Neural crest cell (in vitro differentiated cells): ENCODE data around the gene SUSD4. TPM values are rescaled to one million over a fixed set of nuclear protein-coding genes. Genes with fewer than 3 reads are reported as not detected.

ENCODE experiments used
- DNase-seq: peaks from one replicate; pipeline ENCODE4 v3.0.0; 2021; ENCODE audit warnings: low read depth, mixed read lengths, low spot score
- H3K27ac Mint-ChIP-seq: one replicate; pipeline ENCODE4 v1.8.0; 2021; ENCODE audit warnings: mild to moderate bottlenecking, mixed read lengths; ENCODE audit not compliant: unreplicated experiment
- H3K27me3 Mint-ChIP-seq: 2 replicates; pipeline ENCODE4 v1.8.0; 2021; ENCODE audit warnings: low read depth, mild to moderate bottlenecking, mixed read lengths
- H3K36me3 Mint-ChIP-seq: 2 replicates; pipeline ENCODE4 v1.8.0; 2021; ENCODE audit warnings: low read depth, mild to moderate bottlenecking, mixed read lengths
- H3K4me1 Mint-ChIP-seq: 2 replicates; pipeline ENCODE4 v1.8.0; 2021; ENCODE audit warnings: mixed read lengths
- H3K4me3 Mint-ChIP-seq: one replicate; pipeline ENCODE4 v1.8.0; 2021; ENCODE audit warnings: mild to moderate bottlenecking, mixed read lengths
- H3K9me3 Mint-ChIP-seq: 2 replicates; pipeline ENCODE4 v1.8.0; 2021; ENCODE audit warnings: mixed read lengths
- total RNA-seq: library from RNA; stranded (reverse); gene quantifications from 2 replicates; pipeline ENCODE4 v1.2.1, GENCODE V29; 2021
- TF ChIP-seq, protein P1 (sequence below): fragments of 200-600 bp; sonication (generic); conservative IDR thresholded peaks from 2 replicates; pipeline ENCODE4 v1.5.0; 2021; ENCODE audit warnings: antibody characterized with exemption, mild to moderate bottlenecking

The SUSD4 gene
- total RNA-seq, 1 donor from 2014 or later: 0.56 TPM

DNA sequence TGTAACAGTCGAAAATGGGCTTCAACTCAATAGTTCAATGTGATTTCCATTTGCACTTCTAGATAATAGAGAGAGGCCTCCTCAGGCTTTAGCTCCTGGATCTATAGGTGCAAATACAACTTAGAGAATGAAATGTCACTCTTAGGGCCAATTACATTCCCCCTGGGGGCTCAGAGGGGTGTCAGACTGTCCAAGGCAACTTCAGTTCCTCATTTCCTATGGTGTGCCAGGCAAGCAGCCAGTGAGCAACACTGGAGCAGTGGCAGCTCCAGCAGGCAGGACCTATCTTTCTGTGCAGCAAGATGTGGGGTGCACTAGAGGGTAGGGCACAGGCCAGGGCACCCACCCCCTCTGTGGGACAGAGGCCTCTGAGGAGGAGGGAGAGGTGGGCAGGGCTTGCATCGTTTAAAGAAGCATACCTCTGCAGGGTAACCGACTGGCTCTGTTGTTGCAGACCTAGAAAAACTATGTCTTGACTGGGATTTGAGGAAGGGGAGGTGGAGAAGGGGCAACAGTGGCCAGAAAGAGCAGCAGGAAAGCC lies 97.3 kb downstream of the SUSD4 start:
- no peak for DNase-seq
- peak overlapping the region; percentile 46 for H3K27ac Mint-ChIP-seq
- no peak overlapping the region for H3K4me3 Mint-ChIP-seq
- no peaks in the 10 kb centered on the region for H3K9me3 Mint-ChIP-seq
- no peaks in the 10 kb centered on the region for H3K36me3 Mint-ChIP-seq
- peaks cover 2% of the 10 kb centered on the region for H3K27me3 Mint-ChIP-seq
- TF ChIP-seq, protein P1, sequence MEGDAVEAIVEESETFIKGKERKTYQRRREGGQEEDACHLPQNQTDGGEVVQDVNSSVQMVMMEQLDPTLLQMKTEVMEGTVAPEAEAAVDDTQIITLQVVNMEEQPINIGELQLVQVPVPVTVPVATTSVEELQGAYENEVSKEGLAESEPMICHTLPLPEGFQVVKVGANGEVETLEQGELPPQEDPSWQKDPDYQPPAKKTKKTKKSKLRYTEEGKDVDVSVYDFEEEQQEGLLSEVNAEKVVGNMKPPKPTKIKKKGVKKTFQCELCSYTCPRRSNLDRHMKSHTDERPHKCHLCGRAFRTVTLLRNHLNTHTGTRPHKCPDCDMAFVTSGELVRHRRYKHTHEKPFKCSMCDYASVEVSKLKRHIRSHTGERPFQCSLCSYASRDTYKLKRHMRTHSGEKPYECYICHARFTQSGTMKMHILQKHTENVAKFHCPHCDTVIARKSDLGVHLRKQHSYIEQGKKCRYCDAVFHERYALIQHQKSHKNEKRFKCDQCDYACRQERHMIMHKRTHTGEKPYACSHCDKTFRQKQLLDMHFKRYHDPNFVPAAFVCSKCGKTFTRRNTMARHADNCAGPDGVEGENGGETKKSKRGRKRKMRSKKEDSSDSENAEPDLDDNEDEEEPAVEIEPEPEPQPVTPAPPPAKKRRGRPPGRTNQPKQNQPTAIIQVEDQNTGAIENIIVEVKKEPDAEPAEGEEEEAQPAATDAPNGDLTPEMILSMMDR: no peak
- peaks cover 11% of the 10 kb centered on the region for H3K4me1 Mint-ChIP-seq

DNA sequence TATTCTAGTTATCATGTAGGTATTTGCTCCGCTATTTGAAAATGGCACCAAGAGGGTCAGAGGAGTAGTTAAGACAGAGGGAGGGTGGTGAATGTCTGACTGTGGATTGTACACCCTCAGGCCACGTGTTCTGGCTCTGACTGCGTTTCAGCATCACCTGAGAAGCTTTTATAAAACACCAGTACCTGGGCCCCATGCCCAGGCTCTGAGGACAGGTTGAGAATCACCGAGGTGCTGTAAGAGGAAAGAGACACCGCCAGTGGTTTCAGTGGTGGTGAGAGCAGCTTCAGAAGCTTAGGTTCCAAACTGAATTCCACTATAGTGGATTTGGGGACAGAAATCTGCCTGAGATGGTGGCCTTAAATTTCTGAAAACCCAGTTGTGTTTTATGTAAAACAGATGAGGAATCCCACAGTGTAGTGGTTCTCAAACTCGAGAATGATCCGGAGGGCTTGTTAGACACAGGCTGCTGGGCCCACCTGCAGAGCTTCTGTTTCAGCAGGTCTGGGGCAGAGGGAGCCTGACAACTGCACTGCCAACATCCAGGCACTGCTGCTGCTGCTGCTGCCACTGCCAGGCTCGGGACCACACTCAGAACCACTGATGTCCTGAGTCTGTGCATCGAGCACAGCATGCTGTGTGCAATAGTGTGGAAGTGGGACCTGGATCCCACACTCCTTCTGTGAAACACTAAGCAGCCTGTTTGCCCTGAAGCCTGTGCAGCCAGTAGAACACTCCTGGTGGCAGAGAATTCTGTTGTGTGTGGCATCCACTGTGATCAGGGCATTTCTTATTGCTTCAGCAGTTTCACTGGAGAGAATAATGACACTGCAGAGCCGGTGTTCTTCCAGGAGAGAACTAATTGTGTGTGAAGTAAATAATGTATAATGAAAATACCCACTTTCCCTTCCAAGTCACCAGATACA lies 98.7 kb downstream of the SUSD4 start:
- H3K4me3 Mint-ChIP-seq: no peak overlapping the region
- H3K27me3 Mint-ChIP-seq: peaks cover 2% of the 10 kb centered on the region

DNA sequence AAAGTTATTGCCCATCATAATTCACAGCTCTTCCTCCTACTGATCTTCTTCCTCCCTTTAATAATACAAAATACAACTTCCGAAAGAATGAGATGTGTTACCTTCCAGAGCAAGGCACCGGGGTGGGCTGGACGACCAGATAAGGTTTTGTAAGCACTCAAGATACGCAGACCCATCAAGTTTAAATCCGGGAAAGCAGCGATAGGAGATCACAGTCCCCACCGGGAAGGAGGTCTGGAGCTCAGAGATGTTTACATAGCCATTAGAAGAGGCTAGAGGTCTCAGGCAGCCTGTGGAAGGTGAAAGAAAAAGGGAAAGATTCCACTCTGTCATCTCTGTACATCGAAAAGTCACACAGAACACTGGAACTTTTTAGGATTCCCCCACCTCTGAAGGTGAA lies 99.4 kb downstream of the SUSD4 start:
- no peak overlapping the region for H3K4me3 Mint-ChIP-seq
- H3K36me3 Mint-ChIP-seq: no peaks in the 10 kb centered on the region
- no peaks in the 10 kb centered on the region for H3K9me3 Mint-ChIP-seq
- H3K4me1 Mint-ChIP-seq: peaks cover 11% of the 10 kb centered on the region
- H3K27ac Mint-ChIP-seq: no peak overlapping the region
- peaks cover 2% of the 10 kb centered on the region for H3K27me3 Mint-ChIP-seq
- no peak for DNase-seq
- TF ChIP-seq, protein P1: no peak

More for the DNA sequence above, 98.7 kb downstream of the SUSD4 start:
- no peak for DNase-seq
- Mint-ChIP-seq H3K4me1 (peaks cover 11% of the 10 kb centered on the region), H3K9me3 (no peaks in the 10 kb centered on the region), H3K36me3 (no peaks in the 10 kb centered on the region), H3K27ac (no peak overlapping the region)
- TF ChIP-seq, protein P1: no peak

DNA sequence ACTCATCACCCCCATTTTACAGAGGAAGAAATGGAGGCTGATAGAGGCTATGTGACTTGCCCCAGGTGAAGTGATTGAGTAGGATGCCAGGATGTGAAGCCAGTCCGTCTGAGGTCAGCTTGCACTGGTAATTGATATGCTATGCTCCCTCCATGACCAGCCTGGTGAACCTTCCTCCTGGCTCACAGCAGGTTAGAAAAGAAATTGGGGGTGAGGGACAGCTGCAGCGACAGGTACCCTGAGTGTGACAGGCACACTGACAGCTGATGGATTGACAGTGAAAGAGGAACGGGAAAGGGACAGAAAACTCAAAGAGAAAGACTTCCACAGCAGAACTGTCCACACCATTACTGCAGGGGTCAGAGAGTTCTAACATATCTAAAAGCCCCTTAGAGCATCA lies 102.1 kb downstream of the SUSD4 start:
- Mint-ChIP-seq H3K27me3 (peaks cover 2% of the 10 kb centered on the region), H3K4me1 (peaks cover 3% of the 10 kb centered on the region), H3K9me3 (no peaks in the 10 kb centered on the region), H3K4me3 (no peak overlapping the region), H3K36me3 (no peaks in the 10 kb centered on the region), H3K27ac (no peak overlapping the region)
- no peak for DNase-seq
- TF ChIP-seq, protein P1: no peak

DNA sequence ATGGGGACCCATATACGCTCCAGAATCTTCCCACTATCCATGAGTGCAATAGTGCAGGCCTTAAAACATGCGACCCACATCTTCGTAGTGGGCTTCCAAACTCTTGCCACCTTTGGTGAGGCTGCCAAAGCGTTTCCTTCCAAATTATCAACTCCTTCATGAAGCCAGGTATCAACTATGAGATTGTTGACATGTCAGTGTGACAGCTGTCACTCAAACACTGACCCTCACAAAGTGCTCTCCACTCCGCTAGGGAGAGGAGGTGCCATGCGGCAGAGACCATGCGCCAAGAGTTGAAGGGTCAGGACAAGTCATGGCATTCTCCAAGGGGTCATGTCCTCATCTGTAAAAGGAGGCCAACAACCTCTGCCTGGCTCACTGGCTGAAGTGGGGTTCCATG lies 103.3 kb downstream of the SUSD4 start:
- Mint-ChIP-seq H3K4me3 (no peak overlapping the region), H3K9me3 (no peaks in the 10 kb centered on the region), H3K36me3 (no peaks in the 10 kb centered on the region), H3K27ac (no peak overlapping the region), H3K27me3 (peaks cover 2% of the 10 kb centered on the region), H3K4me1 (no peaks in the 10 kb centered on the region)
- no peak for DNase-seq
- TF ChIP-seq, protein P1: no peak
